SU-DHL-6 (cell line): ENCODE measurements around the gene FAM114A2.

Experiments used
- H2AFZ ChIP-seq: fragments of 200-600 bp; sonication (generic); 2 replicates; pipeline ENCODE4 v1.6.1; 2014; ENCODE audit warnings: low read depth, mild to moderate bottlenecking, moderate library complexity, mixed read lengths, antibody characterized with exemption, low read length; ENCODE audit not compliant: severe bottlenecking
- H3F3A ChIP-seq: fragments of 200-600 bp; shearing (Covaris generic); 2 replicates; pipeline ENCODE4 v1.6.0; 2016; ENCODE audit warnings: antibody characterized with exemption, mild to moderate bottlenecking; ENCODE audit not compliant: insufficient read depth
- H3K27ac ChIP-seq: fragments of 200-600 bp; sonication (generic); 2 replicates; pipeline ENCODE4 v1.5.1; 2016; ENCODE audit warnings: low read depth, mild to moderate bottlenecking, low read length, moderate library complexity, mixed read lengths
- H3K27me3 ChIP-seq: fragments of 200-600 bp; sonication (generic), shearing (Covaris generic); 2 replicates; pipeline ENCODE4 v1.6.0; 2014; ENCODE audit warnings: mild to moderate bottlenecking, low read length
- H3K36me3 ChIP-seq: fragments of 200-600 bp; sonication (generic); 2 replicates; pipeline ENCODE4 v1.6.1; 2014; ENCODE audit warnings: mild to moderate bottlenecking, low read length, mixed read lengths
- H3K4me2 ChIP-seq: fragments of 300-600, 200-600 bp; shearing (Covaris generic), sonication (generic); 2 replicates; pipeline ENCODE4 v1.6.0; 2014; ENCODE audit warnings: low read length, low read depth, mild to moderate bottlenecking; ENCODE audit not compliant: poor library complexity, severe bottlenecking
- H3K4me3 ChIP-seq: fragments of 200-600 bp; sonication (generic); 2 replicates; pipeline ENCODE4 v1.5.1; 2014; ENCODE audit warnings: antibody characterized with exemption, low read length, mild to moderate bottlenecking, mixed read lengths; ENCODE audit not compliant: insufficient read depth, poor library complexity, severe bottlenecking
- H3K79me2 ChIP-seq: fragments of 200-600 bp; sonication (generic); 2 replicates; pipeline ENCODE4 v1.6.1; 2014; ENCODE audit warnings: mild to moderate bottlenecking, low read length, moderate library complexity; ENCODE audit not compliant: insufficient read depth
- H3K9ac ChIP-seq: fragments of 200-600 bp; sonication (generic); 2 replicates; pipeline ENCODE4 v1.7.0; 2014; ENCODE audit warnings: mild to moderate bottlenecking, low read length
- H3K9me2 ChIP-seq: fragments of 200-600 bp; sonication (generic); replicated peaks from 2 replicates; pipeline ENCODE4 v1.6.1; 2014; ENCODE audit warnings: low read length; ENCODE audit not compliant: insufficient read depth
- H3K9me3 ChIP-seq: fragments of 200-600 bp; sonication (generic); 2 replicates; pipeline ENCODE4 v1.6.1; 2014; ENCODE audit warnings: low read length, mixed read lengths; ENCODE audit not compliant: insufficient read depth
- H4K20me1 ChIP-seq: fragments of 200-600 bp; sonication (generic); 2 replicates; pipeline ENCODE4 v1.6.1; 2014; ENCODE audit warnings: low read depth, mild to moderate bottlenecking, antibody characterized with exemption, low read length, moderate library complexity, mixed read lengths
- EZH2phosphoT487 ChIP-seq: fragments of 200-600 bp; sonication (generic), shearing (Covaris generic); conservative IDR thresholded peaks from 2 replicates; pipeline ENCODE4 v1.6.1; 2018; ENCODE audit warnings: mild to moderate bottlenecking, antibody characterized with exemption, low read length, moderate library complexity, mixed read lengths
- TF ChIP-seq, protein P1 (sequence below): fragments of 200-600 bp; sonication (generic); IDR thresholded peaks from one replicate; pipeline ENCODE4 v1.5.1; 2017; ENCODE audit warnings: antibody characterized with exemption, mild to moderate bottlenecking, low read length, moderate library complexity; ENCODE audit not compliant: insufficient read depth, poor library complexity, severe bottlenecking

The FAM114A2 gene

DNA sequence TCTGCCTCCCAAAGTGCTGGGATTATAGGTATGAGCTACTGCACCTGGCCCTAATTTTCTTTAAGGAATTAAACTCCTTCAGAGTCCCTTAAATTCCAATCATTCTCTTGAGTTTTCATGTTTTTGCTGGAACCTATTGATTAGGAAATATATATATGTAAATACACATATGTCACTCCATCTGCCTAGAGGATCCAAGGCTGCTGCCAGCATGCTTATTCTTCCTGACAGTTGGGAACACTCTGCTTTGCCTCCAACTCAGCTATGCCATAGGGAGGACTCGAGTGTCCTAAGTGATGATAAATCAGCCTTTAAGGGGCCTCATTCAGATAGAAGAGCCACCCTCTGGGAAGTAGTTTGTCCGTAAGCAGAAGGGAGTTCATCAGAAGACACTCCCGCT, 21.9 kb upstream of the FAM114A2 start:
- no peak overlapping the region for H3K9ac ChIP-seq

DNA sequence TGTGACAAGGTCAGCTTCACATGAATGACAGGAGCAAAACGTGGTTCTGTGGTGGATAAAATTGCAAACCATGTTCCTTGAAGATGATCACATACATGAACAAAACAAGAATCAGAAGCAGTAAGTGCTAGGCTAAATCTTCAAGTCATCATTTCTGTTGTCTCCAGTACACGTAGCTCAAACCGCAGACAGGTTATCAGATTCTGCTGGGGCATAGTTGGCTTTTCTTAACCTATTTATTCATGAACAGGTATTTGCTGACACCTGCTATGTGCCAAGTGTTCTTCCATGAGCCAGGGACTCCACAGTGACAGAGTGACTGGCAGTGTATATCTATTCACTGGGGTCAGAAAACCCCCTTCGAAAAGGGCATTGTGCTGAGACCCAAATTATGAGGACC, 20.9 kb upstream of the FAM114A2 start:
- no peaks in the 10 kb centered on the region for H3K9me2 ChIP-seq
- H3K4me3 ChIP-seq = no peak overlapping the region
- no peak overlapping the region for H3K4me2 ChIP-seq
- no peak overlapping the region for H3K27ac ChIP-seq
- no peak overlapping the region for H3K9ac ChIP-seq
- H3K27me3 ChIP-seq = no peaks in the 10 kb centered on the region
- H3K9me3 ChIP-seq = no peaks in the 10 kb centered on the region
- peaks cover 4% of the 10 kb centered on the region; the same call in 1 of the 2 replicates for H3K36me3 ChIP-seq
- TF ChIP-seq, protein P1, sequence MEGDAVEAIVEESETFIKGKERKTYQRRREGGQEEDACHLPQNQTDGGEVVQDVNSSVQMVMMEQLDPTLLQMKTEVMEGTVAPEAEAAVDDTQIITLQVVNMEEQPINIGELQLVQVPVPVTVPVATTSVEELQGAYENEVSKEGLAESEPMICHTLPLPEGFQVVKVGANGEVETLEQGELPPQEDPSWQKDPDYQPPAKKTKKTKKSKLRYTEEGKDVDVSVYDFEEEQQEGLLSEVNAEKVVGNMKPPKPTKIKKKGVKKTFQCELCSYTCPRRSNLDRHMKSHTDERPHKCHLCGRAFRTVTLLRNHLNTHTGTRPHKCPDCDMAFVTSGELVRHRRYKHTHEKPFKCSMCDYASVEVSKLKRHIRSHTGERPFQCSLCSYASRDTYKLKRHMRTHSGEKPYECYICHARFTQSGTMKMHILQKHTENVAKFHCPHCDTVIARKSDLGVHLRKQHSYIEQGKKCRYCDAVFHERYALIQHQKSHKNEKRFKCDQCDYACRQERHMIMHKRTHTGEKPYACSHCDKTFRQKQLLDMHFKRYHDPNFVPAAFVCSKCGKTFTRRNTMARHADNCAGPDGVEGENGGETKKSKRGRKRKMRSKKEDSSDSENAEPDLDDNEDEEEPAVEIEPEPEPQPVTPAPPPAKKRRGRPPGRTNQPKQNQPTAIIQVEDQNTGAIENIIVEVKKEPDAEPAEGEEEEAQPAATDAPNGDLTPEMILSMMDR = no peak
- TF ChIP-seq EZH2phosphoT487 = no peak
- no peaks in the 10 kb centered on the region for H3K79me2 ChIP-seq
- no peaks in the 10 kb centered on the region for H3F3A ChIP-seq
- H2AFZ ChIP-seq = no peak overlapping the region
- peaks cover 11% of the 10 kb centered on the region; the same call in 1 of the 2 replicates for H4K20me1 ChIP-seq

More for the DNA sequence above, 21.9 kb upstream of the FAM114A2 start:
- Histone ChIP-seq H3K27me3 (no peaks in the 10 kb centered on the region), H3K79me2 (no peaks in the 10 kb centered on the region), H2AFZ (no peak overlapping the region), H4K20me1 (peaks cover 9% of the 10 kb centered on the region; the same call in 1 of the 2 replicates), H3F3A (no peaks in the 10 kb centered on the region), H3K4me2 (no peak overlapping the region), H3K36me3 (no peaks in the 10 kb centered on the region), H3K9me2 (no peaks in the 10 kb centered on the region), H3K27ac (no peak overlapping the region), H3K9me3 (no peaks in the 10 kb centered on the region), H3K4me3 (no peak overlapping the region)
- no peak for TF ChIP-seq EZH2phosphoT487
- TF ChIP-seq, protein P1 = no peak

DNA sequence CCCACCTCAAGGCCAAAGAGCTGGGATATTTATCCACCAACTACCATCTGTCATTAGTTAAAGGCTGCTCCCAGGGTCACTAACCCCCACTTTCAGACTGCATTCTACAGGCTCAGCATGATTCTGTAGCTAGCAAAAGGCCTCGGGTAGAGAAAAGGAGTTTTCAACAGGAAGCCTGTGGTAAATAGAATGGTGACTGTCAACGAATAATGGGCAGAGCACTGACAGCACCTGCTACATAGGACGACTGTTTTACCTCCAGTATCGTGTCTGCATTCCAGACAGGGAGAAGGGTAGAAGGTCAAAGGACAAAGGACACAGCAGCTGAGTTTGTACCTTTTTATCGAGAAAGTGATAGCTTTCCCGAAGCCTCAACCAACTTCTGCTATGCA, 20.3 kb upstream of the FAM114A2 start:
- no peaks in the 10 kb centered on the region for H3K79me2 ChIP-seq
- H2AFZ ChIP-seq = no peak overlapping the region
- H3K4me2 ChIP-seq = no peak overlapping the region
- H3K36me3 ChIP-seq = peaks cover 9% of the 10 kb centered on the region; the same call in 1 of the 2 replicates
- no peak overlapping the region for H3K9ac ChIP-seq
- no peaks in the 10 kb centered on the region for H3K9me3 ChIP-seq
- no peaks in the 10 kb centered on the region for H3K9me2 ChIP-seq
- TF ChIP-seq EZH2phosphoT487 = no peak
- TF ChIP-seq, protein P1 = no peak
- no peak overlapping the region for H3K27ac ChIP-seq
- H3F3A ChIP-seq = no peaks in the 10 kb centered on the region
- H4K20me1 ChIP-seq = peaks cover 15% of the 10 kb centered on the region; the same call in 1 of the 2 replicates
- H3K27me3 ChIP-seq = no peaks in the 10 kb centered on the region
- no peak overlapping the region for H3K4me3 ChIP-seq
